ENCODE measurements around the gene GYS1.
"Not testable (repeated sequence)": the region's sequence is repeated elsewhere in the genome, so short reads cannot be mapped to it uniquely, and the experiment has no call there.

GYS1 gene

DNA sequence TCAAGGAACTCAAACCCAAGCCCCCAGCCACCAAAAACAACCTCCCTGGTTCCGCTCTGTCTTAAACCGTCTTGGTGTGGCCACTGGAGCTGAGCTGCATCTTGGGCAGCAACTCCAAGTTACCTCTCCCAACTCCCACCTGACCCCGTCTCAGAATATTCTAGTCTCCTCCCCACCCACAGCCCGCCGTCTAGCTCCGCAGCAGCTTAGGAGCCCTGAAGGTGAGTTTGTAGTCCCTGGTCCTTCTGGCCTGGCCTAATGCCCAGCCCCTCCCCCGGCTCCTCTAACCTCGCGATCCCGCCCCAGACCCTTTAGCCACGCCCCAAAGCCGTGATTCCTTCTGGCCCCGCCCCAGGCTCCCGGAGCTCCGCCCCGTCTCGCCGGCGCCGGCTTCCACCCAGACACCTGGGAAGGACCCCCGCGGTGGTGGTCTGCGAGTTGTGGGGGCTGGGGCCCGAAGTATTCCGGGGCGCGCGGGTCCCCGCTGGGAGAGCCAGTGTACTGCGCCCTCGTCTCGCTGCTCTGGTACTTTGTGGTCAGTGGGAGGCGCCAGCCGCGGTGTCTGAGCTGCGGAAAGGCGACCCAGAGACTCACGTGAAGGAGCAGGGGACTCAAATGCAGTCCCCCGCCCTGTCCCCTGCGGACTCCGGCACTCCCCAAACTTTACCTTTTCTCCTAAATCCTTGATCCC is 26.3 kb upstream of the GYS1 start:
- DNase-seq, result peak in 28 of 42 donors; percentile 11 to 62 (median 32)
- intact Hi-C loops (cut with DNase I), result no loop called here

GRCh38 chr19:49018388-49019241 is 25.5 kb upstream of the GYS1 start:
- intact Hi-C loops (cut with DNase I), result not testable (repeated sequence)
- DNase-seq, result peak in 1 of 42 donors; percentile 33

DNA sequence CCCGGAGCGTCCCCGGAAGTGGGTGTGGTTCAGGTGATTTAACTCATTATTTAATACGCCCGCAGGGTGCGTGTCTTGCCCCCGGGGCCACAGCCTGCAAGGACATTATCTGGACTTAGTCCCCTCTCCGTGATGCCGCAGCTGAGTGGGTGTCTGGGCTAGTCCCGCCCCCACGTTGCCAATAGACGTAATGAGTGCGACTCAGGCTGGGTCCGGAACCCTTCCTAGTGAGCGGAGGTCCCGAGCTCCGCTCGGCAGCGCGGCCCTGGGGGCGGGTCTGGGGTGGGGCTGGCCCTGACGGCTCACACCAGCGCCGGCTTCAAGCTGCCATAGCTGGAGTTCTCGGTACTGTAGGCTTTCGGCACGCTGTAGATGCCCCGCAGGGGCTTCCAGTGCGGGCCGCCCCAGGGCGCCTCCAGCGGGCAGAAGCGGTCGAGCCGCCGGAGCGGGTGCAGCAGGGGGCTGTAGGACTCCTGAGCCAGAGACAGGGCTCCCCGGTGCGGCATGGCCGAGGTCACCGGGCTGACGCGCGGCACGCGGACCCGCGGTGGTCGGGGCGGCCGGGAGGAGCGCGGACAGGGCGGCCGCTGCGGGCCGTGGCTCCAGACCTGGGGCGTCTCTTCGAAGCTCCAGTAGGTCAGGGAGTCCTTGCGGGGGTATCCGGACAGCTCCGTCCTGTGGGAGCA is 24.7 kb upstream of the GYS1 start:
- intact Hi-C loops (cut with DNase I), result no loop called here
- DNase-seq, result peak in 29 of 42 donors; percentile 8 to 62 (median 25)

DNA sequence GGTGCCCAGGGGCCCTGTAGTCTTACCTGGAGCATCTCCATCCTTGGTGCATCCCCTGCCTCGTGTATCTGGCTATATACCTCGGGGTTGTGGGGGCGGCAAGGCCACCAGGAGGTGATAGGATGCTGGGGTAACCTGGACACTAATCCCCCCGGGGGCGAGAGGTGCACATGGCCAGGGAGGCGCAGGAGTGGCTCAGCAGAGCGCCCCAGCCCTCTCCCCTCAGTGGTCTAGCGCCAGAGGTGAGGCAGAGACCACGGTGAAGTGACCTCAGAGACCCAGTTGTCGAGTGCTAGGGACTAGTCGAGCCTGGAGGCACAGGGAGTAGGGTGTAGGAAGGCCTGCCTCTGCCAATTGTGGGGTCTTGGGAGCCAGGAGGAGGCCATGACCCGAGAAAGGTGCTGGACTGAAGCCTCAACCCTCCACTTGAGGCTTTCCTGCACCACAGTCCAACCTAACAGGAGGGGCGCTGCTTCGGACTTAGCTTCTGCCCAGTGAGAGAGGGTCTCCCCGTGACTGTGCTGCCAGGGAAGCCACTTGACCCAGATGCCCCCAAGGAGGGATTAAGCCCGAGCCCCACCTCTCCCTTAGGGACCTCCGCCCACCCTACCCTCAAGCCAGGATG is 24.0 kb upstream of the GYS1 start, which contains the start of gene LHB:
LHB (minus strand) TSS at position 51 of the 625 bp plus-strand sequence; CDS start at position 41, 10 bp downstream.
- DNase-seq, result no peak
- intact Hi-C loops (cut with DNase I), result no loop called here

DNA sequence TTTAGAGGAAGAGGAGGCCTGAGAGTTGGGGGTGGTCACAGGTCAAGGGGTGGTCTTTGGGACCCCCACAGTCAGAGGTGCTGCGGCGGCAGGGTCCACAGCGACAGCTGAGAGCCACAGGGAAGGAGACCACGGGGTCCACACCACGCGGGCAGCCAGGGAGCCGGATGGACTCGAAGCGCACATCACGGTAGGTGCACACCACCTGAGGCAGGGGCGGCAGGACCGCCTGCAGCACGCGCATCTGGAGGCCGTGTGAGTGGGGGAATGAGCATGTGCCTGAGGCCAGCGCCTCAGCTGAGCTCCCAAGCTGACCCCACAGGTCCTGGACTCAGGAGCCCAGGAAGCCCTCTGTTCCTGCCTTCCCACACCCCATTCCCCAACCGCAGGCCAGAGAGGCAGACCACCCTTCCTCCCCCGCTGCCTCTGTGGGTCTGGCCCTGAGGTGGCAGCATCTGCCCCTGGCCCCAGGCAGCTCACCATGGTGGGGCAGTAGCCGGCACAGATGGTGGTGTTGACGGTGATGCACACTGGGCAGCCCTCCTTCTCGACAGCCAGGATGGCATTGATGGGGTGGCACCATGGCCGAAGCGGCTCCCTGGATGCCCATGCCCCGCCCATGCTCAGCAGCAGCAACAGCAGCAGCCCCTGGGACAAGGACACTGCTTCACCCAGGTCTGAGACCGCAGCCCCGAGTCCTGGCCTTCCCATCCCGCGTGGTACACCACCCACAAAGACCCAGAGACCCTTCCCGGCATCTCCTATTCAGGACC is 23.1 kb upstream of the GYS1 start:
- intact Hi-C loops (cut with DNase I), result no loop called here
- no peak for DNase-seq

DNA sequence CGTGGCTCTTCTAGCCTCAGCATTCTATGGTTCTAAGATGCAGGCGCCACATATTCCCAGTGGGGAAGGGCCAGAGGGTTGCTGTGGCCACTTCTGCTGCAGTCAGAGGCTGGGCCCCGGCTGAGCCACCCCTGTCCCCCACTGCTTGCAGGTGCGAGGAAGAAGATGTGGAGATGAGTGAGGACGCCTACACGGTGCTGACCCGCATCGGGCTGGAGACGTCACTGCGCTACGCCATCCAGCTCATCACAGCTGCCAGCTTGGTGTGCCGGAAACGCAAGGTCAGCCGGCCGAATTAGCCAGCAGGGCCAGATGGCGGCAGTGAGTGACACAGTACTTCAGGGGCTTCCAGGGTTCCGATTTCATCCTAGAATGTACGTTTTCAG is 21.8 kb upstream of the GYS1 start:
- intact Hi-C loops (cut with DNase I), result no loop called here
- no peak for DNase-seq

DNA sequence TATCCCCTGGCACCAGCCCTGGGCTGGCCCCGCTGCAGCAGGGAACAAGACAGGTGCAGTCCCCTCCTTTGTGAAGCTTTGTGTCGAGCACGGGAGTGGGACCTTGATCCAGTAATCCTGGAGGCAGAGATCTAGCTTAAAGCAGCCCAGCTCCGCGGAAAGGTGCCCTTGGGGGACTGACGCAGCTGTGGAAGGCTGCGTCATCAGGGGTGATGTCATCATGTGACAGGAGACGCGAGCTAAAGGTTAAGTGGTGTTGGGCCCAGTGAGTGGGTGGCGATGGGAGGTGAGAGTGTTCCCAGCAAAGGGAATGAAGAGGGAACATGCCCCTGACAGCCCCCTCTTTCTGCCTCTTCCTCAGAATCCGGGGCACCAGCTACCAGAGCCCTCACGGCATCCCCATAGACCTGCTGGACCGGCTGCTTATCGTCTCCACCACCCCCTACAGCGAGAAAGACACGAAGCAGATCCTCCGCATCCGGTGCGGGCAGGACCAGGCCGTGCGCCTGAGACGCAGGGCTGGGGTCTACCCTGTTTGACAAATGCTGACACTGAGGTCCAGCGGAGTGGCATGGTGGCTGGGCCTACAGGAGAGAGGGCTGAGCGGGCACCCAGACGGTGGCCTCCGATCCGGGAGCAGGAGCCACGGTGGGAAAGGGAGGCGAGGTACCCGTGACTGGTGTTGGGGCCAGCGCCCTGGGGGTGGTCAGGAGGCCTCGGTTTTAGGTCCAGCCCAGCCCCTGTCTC is 21.2 kb upstream of the GYS1 start:
- intact Hi-C loops (cut with DNase I), result no loop called here
- no peak for DNase-seq

DNA sequence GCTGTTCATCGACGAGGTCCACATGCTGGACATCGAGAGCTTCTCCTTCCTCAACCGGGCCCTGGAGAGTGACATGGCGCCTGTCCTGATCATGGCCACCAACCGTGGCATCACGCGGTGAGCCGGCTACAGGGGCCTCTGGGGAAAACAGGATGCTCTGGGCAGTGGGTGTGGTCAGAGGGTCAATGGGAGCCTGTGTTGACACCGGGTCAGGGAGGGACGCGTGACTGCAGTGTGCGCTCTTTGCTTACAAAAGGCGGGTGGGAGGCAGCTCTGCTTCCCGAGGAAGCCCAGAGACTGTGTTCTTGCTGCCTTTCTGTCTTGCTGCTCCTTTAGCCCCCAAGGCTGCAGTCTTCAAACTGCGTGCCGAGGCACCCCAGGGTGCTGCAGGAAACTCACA is 18.1 kb upstream of the GYS1 start:
- no peak for DNase-seq

DNA sequence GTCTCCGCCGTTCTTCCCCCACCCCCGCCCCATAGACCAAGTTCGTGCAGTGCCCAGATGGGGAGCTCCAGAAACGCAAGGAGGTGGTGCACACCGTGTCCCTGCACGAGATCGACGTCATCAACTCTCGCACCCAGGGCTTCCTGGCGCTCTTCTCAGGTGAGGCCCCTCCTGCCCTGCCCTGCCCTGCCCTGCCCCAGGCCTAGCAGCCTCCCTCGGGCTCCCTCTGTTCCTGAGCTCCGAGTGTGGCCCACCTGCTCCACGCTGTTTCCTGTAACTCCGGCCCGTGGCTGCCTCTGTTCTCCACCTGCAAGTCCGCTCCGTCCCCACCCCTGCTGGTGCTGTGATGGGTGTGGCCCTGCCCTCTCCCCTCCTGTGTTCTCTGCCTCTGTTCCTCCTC is 17.3 kb upstream of the GYS1 start:
- no peak for DNase-seq
- intact Hi-C loops (cut with DNase I), result no loop called here

More for the DNA sequence above, 18.1 kb upstream of the GYS1 start:
- intact Hi-C loops (cut with DNase I), result no loop called here

GRCh38 chr19:49009828-49010227 is 16.7 kb upstream of the GYS1 start:
- DNase-seq, result no peak
- intact Hi-C loops (cut with DNase I), result no loop called here

DNA sequence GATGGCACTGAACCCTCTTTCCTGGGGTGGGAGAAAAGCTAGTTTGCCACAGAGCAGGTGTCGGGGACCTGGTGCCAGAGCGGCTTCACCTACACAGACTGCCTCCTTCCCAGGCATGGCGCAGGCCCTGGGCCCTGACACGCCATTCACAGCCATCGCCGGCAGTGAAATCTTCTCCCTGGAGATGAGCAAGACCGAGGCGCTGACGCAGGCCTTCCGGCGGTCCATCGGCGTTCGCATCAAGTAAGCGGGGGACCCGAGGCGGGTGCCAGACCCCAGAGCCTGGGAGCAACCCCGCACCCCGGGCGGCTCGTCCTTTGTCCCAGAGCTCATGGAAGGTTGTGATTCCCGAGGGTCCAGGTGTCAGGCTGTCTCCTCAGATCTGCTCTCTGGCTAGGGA is 13.8 kb upstream of the GYS1 start:
- intact Hi-C loops (cut with DNase I), result no loop called here
- DNase-seq, result no peak

DNA sequence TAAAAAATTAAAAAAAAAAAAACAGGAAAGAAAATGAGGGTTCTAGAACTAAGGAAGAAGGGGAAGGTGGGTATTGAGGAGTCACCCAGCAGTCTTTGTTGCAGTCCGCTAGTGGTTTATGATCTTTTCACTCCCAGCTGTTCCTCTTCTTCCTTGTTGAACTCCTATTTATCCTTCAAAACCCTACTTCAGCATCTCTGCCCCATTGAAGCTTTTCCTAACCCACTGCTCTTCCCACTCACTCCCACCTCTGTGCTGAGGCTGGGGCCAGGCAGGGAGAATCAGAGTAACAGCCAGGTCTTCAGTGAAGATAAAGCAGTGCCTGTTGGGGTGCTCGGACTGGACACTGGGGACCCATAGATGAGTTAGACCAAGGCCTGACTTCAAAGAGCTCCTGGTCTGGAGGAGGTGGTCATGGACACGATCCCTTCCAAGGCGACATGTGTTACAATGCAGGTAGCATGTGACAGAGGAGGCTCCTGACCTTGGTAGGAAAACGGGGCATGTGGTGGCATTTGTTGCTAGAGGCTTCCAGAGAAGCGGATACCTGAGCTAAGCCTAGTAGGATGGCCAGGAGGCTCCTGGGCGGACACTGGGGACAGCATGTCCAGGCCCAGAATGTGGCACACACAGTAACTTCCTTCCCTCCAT is 12.0 kb upstream of the GYS1 start:
- intact Hi-C loops (cut with DNase I), result no loop called here
- DNase-seq, result no peak

- no peak for DNase-seq
- intact Hi-C loops (cut with DNase I), result no loop called here
Observed at GRCh38 chr19:49004133-49004532, 11.0 kb upstream of the GYS1 start.

DNA sequence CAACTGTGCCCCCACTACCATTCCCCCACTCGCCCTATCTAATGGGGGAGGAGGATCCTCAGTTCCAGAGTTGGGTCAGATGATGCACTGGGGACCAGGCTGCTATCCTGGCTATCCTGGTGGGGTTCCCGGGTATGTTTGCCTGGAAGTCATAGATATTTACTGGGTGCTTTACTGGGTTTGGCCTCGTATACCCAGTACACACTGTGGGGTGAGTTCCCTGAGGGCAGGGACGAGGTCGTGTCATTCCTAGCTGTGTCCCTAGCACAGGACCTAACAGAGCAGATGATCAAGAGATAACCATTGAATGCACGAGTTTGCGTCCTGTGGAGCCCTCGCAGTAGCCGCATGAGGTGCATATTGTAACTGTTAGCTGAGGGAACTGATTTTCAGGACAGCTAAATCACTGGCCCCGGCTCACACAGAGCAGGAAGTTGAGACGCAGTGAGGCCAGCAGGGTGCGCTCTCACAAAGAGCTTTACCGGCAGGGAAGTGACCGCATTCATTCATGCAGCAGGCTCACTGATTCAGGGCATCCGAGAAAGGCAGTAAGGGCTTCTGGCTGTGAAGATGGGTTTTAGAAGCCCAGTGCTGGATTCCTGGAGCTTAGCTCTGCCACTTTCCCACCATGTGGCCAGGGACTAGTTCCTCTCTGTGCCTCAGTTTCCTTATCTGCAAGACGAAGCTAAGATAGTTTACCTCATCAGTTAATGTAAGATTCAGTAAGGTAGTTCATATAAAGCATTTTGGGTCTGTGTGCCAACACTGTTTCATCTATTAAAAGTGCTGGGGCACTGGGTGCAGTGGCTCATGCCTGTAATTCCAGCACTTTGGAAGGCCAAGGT is 6.6 kb upstream of the GYS1 start:
- intact Hi-C loops (cut with DNase I), result no loop called here
- peak in 35 of 42 donors; percentile 12 to 71 (median 49) for DNase-seq

DNA sequence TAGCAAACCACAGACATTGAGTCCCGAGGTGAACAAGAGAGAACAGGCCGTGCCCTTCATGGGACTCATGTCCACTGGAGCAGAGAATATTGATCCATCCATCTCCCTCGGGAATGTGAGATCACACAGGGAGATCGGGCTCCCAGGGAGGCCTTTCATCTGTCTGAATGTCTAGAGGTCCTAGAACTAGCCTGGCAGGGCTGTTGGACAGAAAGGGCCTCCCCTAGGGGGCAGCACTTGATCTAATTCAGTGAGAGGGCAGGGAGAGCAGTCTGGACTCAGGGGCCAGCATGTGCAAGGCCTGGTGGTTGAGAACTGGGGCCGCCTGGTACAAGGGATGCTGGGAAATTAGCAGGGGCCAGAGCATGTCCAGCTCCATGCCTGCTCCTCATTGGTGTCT is 4.9 kb upstream of the GYS1 start:
- intact Hi-C loops (cut with DNase I), result no loop called here
- peak in 13 of 42 donors; percentile 18 to 50 (median 39) for DNase-seq

DNA sequence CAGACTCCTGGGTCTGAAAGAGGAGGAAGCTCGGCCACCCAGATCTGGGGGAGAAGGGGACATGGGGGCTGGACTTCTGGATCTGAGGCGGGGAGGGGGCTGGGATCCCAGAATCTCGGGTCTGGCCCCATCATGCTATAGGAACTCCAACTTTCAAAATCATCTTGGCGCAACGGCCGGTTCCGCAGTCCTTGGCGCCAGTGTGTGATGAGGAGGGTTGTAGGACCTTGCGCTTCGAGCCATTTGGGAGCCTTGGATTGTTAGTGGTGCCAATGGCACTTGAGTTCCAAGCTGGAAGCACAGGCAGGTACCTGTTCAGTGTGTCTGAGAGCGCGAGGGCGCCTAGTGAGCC is 902 bp upstream of the GYS1 start:
- DNase-seq, result peak in 5 of 42 donors; percentile 12 to 36 (median 22)
- intact Hi-C loops (cut with DNase I), result no loop called here

All from head of caudate nucleus (tissue), 42 donors.